Uterus (tissue), 4 donors: ENCODE measurements around the gene KIAA1755. TPM values are rescaled to one million over a fixed set of nuclear protein-coding genes. Genes with fewer than 3 reads are reported as not detected.

Experiments
- DNase-seq, 2 donors: peaks; one replicate each; pipeline ENCODE4 v3.0.0-alpha.2; 2019 to 2020
- H3K27ac ChIP-seq, 2 donors: fragments of 200-600 bp; sonication (generic); 1 replicate in 1 of 2; 2 replicates in 1 of 2; pipeline ENCODE4 v1.5.1; 2016 to 2018
- H3K27me3 ChIP-seq, 2 donors: fragments of 200-600 bp; sonication (generic); one replicate each; pipeline ENCODE4 v1.5.1; 2018 to 2019; ENCODE audit warnings: control low read depth in 1 of 2
- H3K36me3 ChIP-seq, 2 donors: fragments of 200-600 bp; sonication (generic); one replicate each; pipeline ENCODE4 v1.5.1; 2019; ENCODE audit warnings: control low read depth in 1 of 2
- H3K4me1 ChIP-seq, 2 donors: fragments of 200-600 bp; sonication (generic); one replicate each; pipeline ENCODE4 v1.5.1; 2018 to 2019; ENCODE audit warnings: control low read depth in 1 of 2
- H3K4me3 ChIP-seq, 2 donors: fragments of 200-600 bp; sonication (generic); 1 replicate in 1 of 2; 2 replicates in 1 of 2; pipeline ENCODE4 v1.5.1; 2018 to 2019; ENCODE audit warnings: mild to moderate bottlenecking in 1 of 2
- H3K9me3 ChIP-seq, 2 donors: fragments of 200-600 bp; sonication (generic); one replicate each; pipeline ENCODE4 v1.5.1; 2019; ENCODE audit warnings: control low read depth in 1 of 2
- CTCF ChIP-seq, 4 experiments: fragments of 200-600 bp in 2 of 4; fragments of 450-650 bp in 2 of 4; sonication (generic) in 2 of 4; IDR thresholded peaks; one replicate each; pipeline ENCODE4 v1.5.1; 2016 to 2019; ENCODE audit warnings: antibody characterized with exemption in 4 of 4, mild to moderate bottlenecking in 2 of 4, moderate library complexity in 1 of 4
- POLR2A ChIP-seq, 2 donors: fragments of 450-650 bp; IDR thresholded peaks; one replicate each; pipeline ENCODE4 v1.6.1; 2016; ENCODE audit warnings: antibody characterized with exemption in 2 of 2, mild to moderate bottlenecking in 1 of 2, moderate library complexity in 1 of 2
- intact Hi-C: fragments of 100-400 bp; cut with DNase I; formaldehyde crosslinking; loops from one replicate; pipeline ENCODE4 v1.15.1; 2023; ENCODE audit warnings: low total_unique reads
- total RNA-seq, 4 donors: library from RNA; depleted of rRNA in 3 of 4; stranded (reverse); fragments of >200 nt in 3 of 4; gene quantifications; one replicate each; pipeline versions ENCODE4 v1.1.0 to v1.2.4, GENCODE V29; 2014 to 2023
- donor health status: DM: yes; HTN: yes; CAD: no.

The KIAA1755 gene
- total RNA-seq, 4 donors from 2014 or later, result 5.3 to 47.6 (median 15.7) TPM

GRCh38 chr20:38296433-38296832 lies 35.9 kb upstream of the KIAA1755 start:
- H3K9me3 ChIP-seq, result no peaks in the 10 kb centered on the region
- H3K36me3 ChIP-seq, result no peaks in the 10 kb centered on the region
- intact Hi-C loops, result no loop called here
- H3K27me3 ChIP-seq, result no peaks in the 10 kb centered on the region
- no peak for TF ChIP-seq POLR2A (IDR thresholded peaks at IDR 0.05)
- no peak for TF ChIP-seq CTCF (IDR thresholded peaks at IDR 0.05)
- no peaks in the 10 kb centered on the region for H3K4me1 ChIP-seq
- DNase-seq, result no peak
- no peak overlapping the region for H3K27ac ChIP-seq
- no peak overlapping the region for H3K4me3 ChIP-seq

- Histone ChIP-seq H3K27ac (no peak overlapping the region), H3K9me3 (no peaks in the 10 kb centered on the region), H3K4me1 (no peaks in the 10 kb centered on the region), H3K4me3 (no peak overlapping the region), H3K36me3 (no peaks in the 10 kb centered on the region), H3K27me3 (no peaks in the 10 kb centered on the region)
- intact Hi-C loops, result no loop called here
- TF ChIP-seq POLR2A (IDR thresholded peaks at IDR 0.05), result no peak
- no peak for TF ChIP-seq CTCF (IDR thresholded peaks at IDR 0.05)
- no peak for DNase-seq
Measured at GRCh38 chr20:38295811-38296210, 35.3 kb upstream of the KIAA1755 start.

- TF ChIP-seq CTCF (IDR thresholded peaks at IDR 0.05) (no peak), POLR2A (IDR thresholded peaks at IDR 0.05) (no peak)
- Histone ChIP-seq H3K4me1 (no peaks in the 10 kb centered on the region), H3K27me3 (no peaks in the 10 kb centered on the region), H3K27ac (no peak overlapping the region), H3K4me3 (no peak overlapping the region), H3K9me3 (no peaks in the 10 kb centered on the region), H3K36me3 (no peaks in the 10 kb centered on the region)
- DNase-seq, result no peak
- intact Hi-C loops, result no loop called here
Measured at GRCh38 chr20:38294076-38294591, 33.6 kb upstream of the KIAA1755 start.

- no peaks in the 10 kb centered on the region for H3K4me1 ChIP-seq
- H3K36me3 ChIP-seq, result no peaks in the 10 kb centered on the region
- H3K9me3 ChIP-seq, result no peaks in the 10 kb centered on the region
- H3K27ac ChIP-seq, result no peak overlapping the region
- intact Hi-C loops, result no loop called here
- TF ChIP-seq POLR2A (IDR thresholded peaks at IDR 0.05) (no peak), CTCF (IDR thresholded peaks at IDR 0.05) (no peak)
- no peak for DNase-seq
- no peaks in the 10 kb centered on the region for H3K27me3 ChIP-seq
- H3K4me3 ChIP-seq, result no peak overlapping the region
Measured at GRCh38 chr20:38293491-38294065, 33.0 kb upstream of the KIAA1755 start.

GRCh38 chr20:38291966-38292365 lies 31.4 kb upstream of the KIAA1755 start:
- DNase-seq, result no peak
- Histone ChIP-seq H3K27ac (no peak overlapping the region), H3K36me3 (no peaks in the 10 kb centered on the region), H3K27me3 (no peaks in the 10 kb centered on the region), H3K9me3 (no peaks in the 10 kb centered on the region), H3K4me1 (no peaks in the 10 kb centered on the region), H3K4me3 (no peak overlapping the region)
- intact Hi-C loops, result no loop called here
- TF ChIP-seq POLR2A (IDR thresholded peaks at IDR 0.05) (no peak), CTCF (IDR thresholded peaks at IDR 0.05) (no peak)
